Measurements from ENCODE around the gene VCL.

The VCL gene

GRCh38 chr10:73967022-73967429 lies 30.9 kb upstream of the VCL start:
- no peak for DNase-seq (ENCODE audit: extremely low read depth, low read depth)
- TF ChIP-seq CTCF (IDR thresholded peaks at IDR 0.05; ENCODE audit: low read depth, low read length), result no peak

- no peak for DNase-seq (ENCODE audit: extremely low read depth, low read depth)
- no peak for TF ChIP-seq CTCF (IDR thresholded peaks at IDR 0.05; ENCODE audit: low read depth, low read length)
Observed at GRCh38 chr10:73967544-73967943, 30.4 kb upstream of the VCL start.

- DNase-seq (ENCODE audit: extremely low read depth, low read depth), result no peak
- no peak for TF ChIP-seq CTCF (IDR thresholded peaks at IDR 0.05; ENCODE audit: low read depth, low read length)
Observed at GRCh38 chr10:73968098-73968521, 29.8 kb upstream of the VCL start.

GRCh38 chr10:73969224-73969841 lies 28.6 kb upstream of the VCL start:
- no peak for DNase-seq (ENCODE audit: extremely low read depth, low read depth)
- TF ChIP-seq CTCF (IDR thresholded peaks at IDR 0.05; ENCODE audit: low read depth, low read length), result no peak

GRCh38 chr10:73970845-73971244 lies 27.1 kb upstream of the VCL start:
- TF ChIP-seq CTCF (IDR thresholded peaks at IDR 0.05; ENCODE audit: low read depth, low read length), result no peak
- no peak for DNase-seq (ENCODE audit: extremely low read depth, low read depth)

- no peak for TF ChIP-seq CTCF (IDR thresholded peaks at IDR 0.05; ENCODE audit: low read depth, low read length)
- no peak for DNase-seq (ENCODE audit: extremely low read depth, low read depth)
Observed at GRCh38 chr10:73971636-73972354, 26.1 kb upstream of the VCL start.

GRCh38 chr10:73973427-73973826 lies 24.5 kb upstream of the VCL start:
- TF ChIP-seq CTCF (IDR thresholded peaks at IDR 0.05; ENCODE audit: low read depth, low read length), result no peak

More at GRCh38 chr10:73973427-73973826, 24.5 kb upstream of the VCL start:
- DNase-seq (ENCODE audit: extremely low read depth, low read depth), result no peak
